HG03565 (cell line): ENCODE results near the gene ADA.

Experiments
- ATAC-seq: cut with Tn5 transposase; IDR thresholded peaks from one replicate; pipeline ENCODE4 v1.9.1; 2021; ENCODE audit warnings: mild to moderate bottlenecking, moderate library complexity; ENCODE audit not compliant: unreplicated experiment

ADA gene

GRCh38 chr20:44646023-44646640, 5.4 kb downstream of the ADA start:
- no peak for ATAC-seq

GRCh38 chr20:44644667-44645131, 6.8 kb downstream of the ADA start:
- ATAC-seq = no peak

- no peak for ATAC-seq
These were observed 7.3 kb downstream of the ADA start for GRCh38 chr20:44644230-44644617.

GRCh38 chr20:44643596-44644229, 7.8 kb downstream of the ADA start:
- ATAC-seq = no peak

GRCh38 chr20:44643154-44643519, 8.4 kb downstream of the ADA start:
- ATAC-seq = no peak

- ATAC-seq = no peak
These were observed 9.0 kb downstream of the ADA start for GRCh38 chr20:44642203-44643153.

- ATAC-seq = no peak
These were observed 10.2 kb downstream of the ADA start for GRCh38 chr20:44641325-44641724.

GRCh38 chr20:44640522-44640921, 11.0 kb downstream of the ADA start:
- ATAC-seq = no peak

GRCh38 chr20:44637522-44638372, 13.8 kb downstream of the ADA start:
- ATAC-seq = no peak

GRCh38 chr20:44637042-44637441, 14.5 kb downstream of the ADA start:
- ATAC-seq = no peak

- ATAC-seq = no peak
These were observed 15.6 kb downstream of the ADA start for GRCh38 chr20:44635877-44636276.

- no peak for ATAC-seq
These were observed 17.5 kb downstream of the ADA start for GRCh38 chr20:44633872-44634600.

- no peak for ATAC-seq
These were observed 18.2 kb downstream of the ADA start for GRCh38 chr20:44633187-44633810.

GRCh38 chr20:44632103-44632752, 19.3 kb downstream of the ADA start:
- no peak for ATAC-seq

- ATAC-seq = no peak
These were observed 21.2 kb downstream of the ADA start for GRCh38 chr20:44630297-44630696.

- ATAC-seq = no peak
These were observed 22.0 kb downstream of the ADA start for GRCh38 chr20:44629542-44629941.

GRCh38 chr20:44629017-44629385, 22.5 kb downstream of the ADA start:
- no peak for ATAC-seq

- ATAC-seq = no peak
These were observed 24.0 kb downstream of the ADA start for GRCh38 chr20:44627364-44628010.

- ATAC-seq = no peak
These were observed 25.2 kb downstream of the ADA start for GRCh38 chr20:44626278-44626677.
